HCT116 (cell line): Measurements from ENCODE around the gene DAGLB. TPM values are rescaled to one million over a fixed set of nuclear protein-coding genes. Genes with fewer than 3 reads are reported as not detected.

Source experiments
- ATAC-seq: fragments of 200-7000 bp; cut with Tn5 transposase; 2 replicates; pipeline ENCODE4 v1.9.1; 2020; ENCODE audit warnings: mild to moderate bottlenecking, moderate library complexity
- BruUV-seq: library from RNA; stranded (reverse); fragments of 400-500 nt; replicated peaks from 2 replicates; lab custom pipeline; 2021; lab: Mats Ljungman, UMichigan
- CTCF ChIA-PET: fragments of 300-600 bp; sonication (Branson Sonifier 250); formaldehyde crosslinking; loops from one replicate; lab custom pipeline; 2021; ENCODE audit warnings: antibody characterized with exemption; lab: Charles Lee
- POLR2A ChIA-PET: fragments of 300-600, 350-600 bp; sonication (Branson Sonifier 250); formaldehyde crosslinking; loops from one replicate; lab custom pipeline; 2021; ENCODE audit warnings: antibody characterized with exemption; lab: Charles Lee
- RAD21 ChIA-PET, 2 experiments: fragments of 300-600 bp; sonication (Branson Sonifier 250); formaldehyde crosslinking; loops; one replicate each; lab custom pipeline; 2023; ENCODE audit warnings: low total read pairs in 2 of 2; ENCODE audit not compliant: uncharacterized antibody in 2 of 2, unreplicated experiment in 2 of 2, low non-redundant PET in 1 of 2; lab: Charles Lee
- DNase-seq: peaks from one replicate; pipeline ENCODE4 v3.0.0-alpha.2; 2010; ENCODE audit warnings: low read depth, low spot score
- H2AFZ ChIP-seq: fragments of 200-600 bp; shearing (Covaris generic), sonication (generic); 2 replicates; pipeline ENCODE4 v1.6.1; 2017; ENCODE audit warnings: low read depth, mixed run types, mixed read lengths, antibody characterized with exemption, low read length; ENCODE audit not compliant: poor library complexity, severe bottlenecking
- H3K27ac ChIP-seq: 2 replicates; pipeline ENCODE4 v1.5.1; 2012; ENCODE audit warnings: low read depth, low read length
- H3K27me3 ChIP-seq: fragments of 200-600 bp; sonication (generic); 2 replicates; pipeline ENCODE4 v1.6.1; 2016; ENCODE audit warnings: mixed run types, low read length, mixed read lengths; ENCODE audit not compliant: insufficient read depth
- H3K36me3 ChIP-seq, 2 experiments: fragments of 200-500 bp in 1 of 2; fragments of 200-600 bp in 1 of 2; sonication (Bioruptor generic) in 1 of 2; sonication (generic) in 1 of 2; 2 replicates each; pipeline versions ENCODE4 v1.5.1 to v1.6.1; 2014 to 2016; ENCODE audit warnings: low read length in 2 of 2, inconsistent platforms in 1 of 2, mixed read lengths in 1 of 2, mixed run types in 1 of 2; ENCODE audit not compliant: insufficient read depth in 2 of 2, control insufficient read depth in 1 of 2
- H3K4me1 ChIP-seq, 2 experiments: fragments of 200-600 bp in 1 of 2; sonication (generic) in 1 of 2; 2 replicates each; pipeline versions ENCODE4 v1.5.1 to v1.6.1; 2012 to 2017; ENCODE audit warnings: low read length in 2 of 2, inconsistent platforms in 1 of 2, mild to moderate bottlenecking in 1 of 2, mixed read lengths in 1 of 2, mixed run types in 1 of 2, moderate library complexity in 1 of 2; ENCODE audit not compliant: insufficient read depth in 2 of 2, control insufficient read depth in 1 of 2
- H3K4me2 ChIP-seq: fragments of 200-600 bp; sonication (generic); 2 replicates; pipeline ENCODE4 v1.6.1; 2017; ENCODE audit warnings: mixed run types, low read length, mixed read lengths
- H3K4me3 ChIP-seq, 2 experiments: fragments of 200-600 bp in 1 of 2; sonication (generic) in 1 of 2; replicated peaks in 1 of 2; 2 replicates each; pipeline ENCODE4 v1.5.1; 2011 to 2016; ENCODE audit warnings: low read length in 2 of 2, control low read depth in 1 of 2, low read depth in 1 of 2, mild to moderate bottlenecking in 1 of 2, mixed read lengths in 1 of 2, mixed run types in 1 of 2
- H3K79me2 ChIP-seq: fragments of 200-600 bp; sonication (generic); 2 replicates; pipeline ENCODE4 v1.6.1; 2017; ENCODE audit warnings: mild to moderate bottlenecking, mixed run types, low read length, moderate library complexity, mixed read lengths; ENCODE audit not compliant: insufficient read depth
- H3K9ac ChIP-seq: fragments of 200-600 bp; sonication (generic); 2 replicates; pipeline ENCODE4 v1.6.1; 2016; ENCODE audit warnings: low read length, mixed read lengths
- H3K9me2 ChIP-seq: fragments of 200-600 bp; sonication (generic), shearing (Covaris generic); 2 replicates; pipeline ENCODE4 v1.6.1; 2017; ENCODE audit warnings: mixed run types, mild to moderate bottlenecking, moderate library complexity; ENCODE audit not compliant: insufficient read depth
- H3K9me3 ChIP-seq, 2 experiments: fragments of 200-500 bp in 1 of 2; fragments of 200-600 bp in 1 of 2; sonication (Bioruptor generic) in 1 of 2; sonication (generic) in 1 of 2; 2 replicates each; pipeline ENCODE4 v1.6.1; 2014 to 2017; ENCODE audit warnings: low read length in 2 of 2, mixed read lengths in 2 of 2, inconsistent platforms in 1 of 2, low read depth in 1 of 2, mild to moderate bottlenecking in 1 of 2, mixed run types in 1 of 2, moderate library complexity in 1 of 2; ENCODE audit not compliant: control insufficient read depth in 1 of 2, insufficient read depth in 1 of 2
- H4K20me1 ChIP-seq: fragments of 200-600 bp; sonication (generic), shearing (Covaris generic); 2 replicates; pipeline ENCODE4 v1.6.1; 2017; ENCODE audit warnings: mixed run types, mild to moderate bottlenecking, moderate library complexity; ENCODE audit not compliant: insufficient read depth
- ATF3 ChIP-seq: IDR thresholded peaks from 2 replicates; pipeline ENCODE4 v1.6.1; 2012
- CEBPB ChIP-seq: IDR thresholded peaks from 2 replicates; pipeline ENCODE4 v1.6.1; 2012; ENCODE audit warnings: low read depth
- EGR1 ChIP-seq: IDR thresholded peaks from 2 replicates; pipeline ENCODE4 v1.6.1; 2012; ENCODE audit warnings: low read depth
- ELF1 ChIP-seq: IDR thresholded peaks from 2 replicates; pipeline ENCODE4 v1.6.1; 2012; ENCODE audit warnings: low read depth, borderline replicate concordance
- EZH2phosphoT487 ChIP-seq: fragments of 200-600 bp; IDR thresholded peaks from 2 replicates; pipeline ENCODE4 v1.6.1; 2018; ENCODE audit warnings: antibody characterized with exemption, borderline replicate concordance
- FOSL1 ChIP-seq: IDR thresholded peaks from 2 replicates; pipeline ENCODE4 v1.6.1; 2012; ENCODE audit warnings: low read depth
- JUND ChIP-seq: IDR thresholded peaks from 2 replicates; pipeline ENCODE4 v1.6.1; 2012
- MAX ChIP-seq: IDR thresholded peaks from 2 replicates; pipeline ENCODE4 v1.6.1; 2012
- POLR2A ChIP-seq: IDR thresholded peaks from 2 replicates; pipeline ENCODE4 v1.7.0; 2011; ENCODE audit warnings: borderline replicate concordance; ENCODE audit not compliant: insufficient read depth, insufficient read length; ENCODE audit errors: extremely low read depth
- RAD21 ChIP-seq: IDR thresholded peaks from 2 replicates; pipeline ENCODE4 v1.6.1; 2012; ENCODE audit warnings: low read depth, mild to moderate bottlenecking
- REST ChIP-seq: IDR thresholded peaks from 2 replicates; pipeline ENCODE4 v1.6.1; 2012; ENCODE audit warnings: low read depth
- SIN3A ChIP-seq: IDR thresholded peaks from 2 replicates; pipeline ENCODE4 v1.6.1; 2012; ENCODE audit warnings: low read depth
- TCF7L2 ChIP-seq: IDR thresholded peaks from 2 replicates; pipeline ENCODE4 v1.7.0; 2011; ENCODE audit warnings: borderline replicate concordance, inconsistent platforms; ENCODE audit not compliant: insufficient read depth, insufficient read length; ENCODE audit errors: extremely low read depth
- ZBTB33 ChIP-seq: IDR thresholded peaks from 2 replicates; pipeline ENCODE4 v1.6.1; 2011; ENCODE audit warnings: mild to moderate bottlenecking, low read length, moderate library complexity; ENCODE audit not compliant: insufficient replicate concordance; ENCODE audit errors: extremely low read depth
- ZNF274 ChIP-seq: fragments of 200-500 bp; sonication (Bioruptor generic); IDR thresholded peaks from 2 replicates; pipeline ENCODE4 v1.6.1; 2014; ENCODE audit warnings: mild to moderate bottlenecking, low read depth, low read length, inconsistent platforms
- intact Hi-C: fragments of 100-400 bp; cut with micrococcal nuclease; formaldehyde crosslinking; loops from 2 replicates; pipeline ENCODE4 v1.10.0; 2022
- total RNA-seq: library from RNA; stranded (reverse); gene quantifications from one replicate; pipeline ENCODE4 v1.2.1, GENCODE V29; 2021; ENCODE audit not compliant: unreplicated experiment

The DAGLB gene
- total RNA-seq, 1 experiment from 2014 or later: 30.2 TPM

- Histone ChIP-seq H3K27ac (no peak overlapping the region), H3K9ac (no peak overlapping the region), H3K4me3 (no peak overlapping the region), H2AFZ (no peak overlapping the region), H3K9me3 (no peaks in the 10 kb centered on the region), H3K4me1 (no peaks in the 10 kb centered on the region), H3K4me2 (no peak overlapping the region), H4K20me1 (no peaks in the 10 kb centered on the region), H3K36me3 (no peaks in the 10 kb centered on the region), H3K9me2 (no peaks in the 10 kb centered on the region), H3K79me2 (no peaks in the 10 kb centered on the region), H3K27me3 (no peaks in the 10 kb centered on the region)
- TF ChIP-seq RAD21: no peak
- no peak for TF ChIP-seq SIN3A
- TF ChIP-seq FOSL1: no peak
- TF ChIP-seq REST: no peak
- TF ChIP-seq TCF7L2: no peak
- TF ChIP-seq ELF1: no peak
- CTCF ChIA-PET: no interaction called here
- no peak for DNase-seq
- no TSS peak for BruUV-seq
- POLR2A ChIA-PET: interaction anchor here (0.7 kb wide), 1 partner anchor 126 kb away, joined by 3 read pairs; no protein-coding TSS in a partner anchor
- no peak for ATAC-seq
- RAD21 ChIA-PET: interaction anchor here in 1 of 2 experiments (0.7 kb wide), 1 partner anchor 1226 kb away, joined by 3 read pairs; no protein-coding TSS in a partner anchor
- intact Hi-C loops: no loop called here
These were observed 46.6 kb upstream of the DAGLB start for GRCh38 chr7:6494365-6494764.

GRCh38 chr7:6491194-6491593 is 43.4 kb upstream of the DAGLB start:
- H3K4me2 ChIP-seq: no peak overlapping the region
- H3K9me3 ChIP-seq: no peaks in the 10 kb centered on the region
- no peak for DNase-seq
- intact Hi-C loops: no loop called here
- no peaks in the 10 kb centered on the region for H3K9me2 ChIP-seq
- no TSS peak for BruUV-seq
- H2AFZ ChIP-seq: no peak overlapping the region
- H3K9ac ChIP-seq: no peak overlapping the region
- no peak overlapping the region for H3K27ac ChIP-seq
- ChIA-PET POLR2A (no interaction called here), CTCF (no interaction called here), RAD21 (no interaction called here)
- no peaks in the 10 kb centered on the region for H3K4me1 ChIP-seq
- no peak for ATAC-seq
- no peaks in the 10 kb centered on the region for H3K36me3 ChIP-seq
- no peaks in the 10 kb centered on the region for H4K20me1 ChIP-seq
- H3K27me3 ChIP-seq: no peaks in the 10 kb centered on the region
- H3K4me3 ChIP-seq: no peak overlapping the region
- H3K79me2 ChIP-seq: no peaks in the 10 kb centered on the region
- TF ChIP-seq CEBPB (no peak), MAX (no peak), SIN3A (no peak), ELF1 (no peak), POLR2A (no peak), ATF3 (no peak), EZH2phosphoT487 (no peak), ZNF274 (no peak), TCF7L2 (no peak), EGR1 (no peak), JUND (no peak), ZBTB33 (no peak)
